NCI-H2107 (cell line): ENCODE results near the gene CIAPIN1.
A peak's percentile ranks its signal among the peaks of the same experiment; 100 is the strongest.
"Not testable (repeated sequence)": the region's sequence is repeated elsewhere in the genome, so short reads cannot be mapped to it uniquely, and the experiment has no call there.

Experiments
- DNase-seq: peaks from one replicate; lab custom pipeline; 2025; lab: John Stamatoyannopoulos, UW

Gene CIAPIN1

DNA sequence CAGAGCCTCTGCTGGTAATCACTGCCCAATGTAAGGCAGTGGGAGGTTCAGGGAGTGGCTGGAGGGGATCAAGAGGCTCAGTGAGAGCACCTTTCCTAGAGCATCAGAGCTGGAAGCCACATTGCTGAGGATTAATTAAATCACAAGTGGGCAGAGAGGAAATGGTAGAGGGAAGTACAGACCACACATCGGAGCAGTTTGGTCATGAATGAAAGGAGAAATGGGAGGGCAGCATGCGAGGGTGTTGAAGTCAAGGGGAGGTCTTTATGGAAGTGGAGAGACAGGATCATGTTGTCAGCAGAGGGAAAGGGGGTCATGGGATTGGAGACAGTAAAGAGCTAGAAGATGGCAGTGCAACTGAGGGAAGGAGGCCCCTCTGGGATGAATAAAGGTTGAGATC lies 40.3 kb downstream of the CIAPIN1 start:
- DNase-seq: no peak

DNA sequence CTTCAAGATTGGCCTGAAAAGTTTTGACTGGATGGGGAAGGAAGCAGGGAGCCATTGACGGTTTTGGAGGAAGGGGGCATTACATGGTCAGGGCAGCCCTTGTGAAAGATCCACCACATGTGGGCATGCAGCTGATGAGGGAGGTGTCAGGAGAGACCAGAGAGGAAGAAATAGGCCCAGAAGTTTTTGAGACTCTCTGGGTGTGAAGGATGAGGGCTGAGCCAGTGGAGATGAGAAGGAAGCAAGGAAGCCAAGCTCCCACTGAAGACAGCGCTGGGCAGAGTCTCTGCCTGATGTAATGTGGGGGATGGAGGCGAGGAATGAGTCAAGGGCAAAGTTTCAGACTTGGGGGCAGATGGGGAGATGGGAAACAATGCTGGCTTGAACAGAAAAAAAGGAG lies 42.1 kb downstream of the CIAPIN1 start:
- no peak for DNase-seq

- no peak for DNase-seq
Measured at GRCh38 chr16:57403965-57404817, 43.0 kb downstream of the CIAPIN1 start, which contains the start of gene CCL17. Gene CCL17, plus strand, starts transcription at chr16:57404767. Its CDS starts 9,166 bp downstream, at chr16:57413933.

GRCh38 chr16:57401943-57402640 lies 45.1 kb downstream of the CIAPIN1 start:
- no peak for DNase-seq

GRCh38 chr16:57397493-57397892 lies 49.7 kb downstream of the CIAPIN1 start:
- DNase-seq: not testable (repeated sequence)

- no peak for DNase-seq
Measured at GRCh38 chr16:57396786-57397185, 50.4 kb downstream of the CIAPIN1 start.

DNA sequence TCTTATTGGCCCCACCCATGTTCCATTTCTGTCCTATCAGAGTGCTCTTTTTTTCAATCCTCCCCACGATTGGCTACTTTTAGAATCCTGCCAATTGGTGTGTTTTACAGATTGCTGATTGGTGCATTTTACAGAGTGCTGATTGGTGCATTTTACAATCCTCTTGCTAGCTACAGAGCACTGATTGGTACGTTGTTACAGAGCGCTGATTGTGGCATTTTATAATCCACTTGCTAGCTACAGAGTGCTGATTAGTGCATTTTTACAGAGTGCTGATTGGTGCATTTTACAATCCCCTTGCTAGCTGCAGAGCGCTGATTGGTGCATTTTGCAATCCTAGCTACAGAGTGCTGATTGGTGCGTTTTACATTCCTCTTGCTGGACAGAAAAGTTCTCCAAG lies 52.2 kb downstream of the CIAPIN1 start:
- no peak for DNase-seq

DNA sequence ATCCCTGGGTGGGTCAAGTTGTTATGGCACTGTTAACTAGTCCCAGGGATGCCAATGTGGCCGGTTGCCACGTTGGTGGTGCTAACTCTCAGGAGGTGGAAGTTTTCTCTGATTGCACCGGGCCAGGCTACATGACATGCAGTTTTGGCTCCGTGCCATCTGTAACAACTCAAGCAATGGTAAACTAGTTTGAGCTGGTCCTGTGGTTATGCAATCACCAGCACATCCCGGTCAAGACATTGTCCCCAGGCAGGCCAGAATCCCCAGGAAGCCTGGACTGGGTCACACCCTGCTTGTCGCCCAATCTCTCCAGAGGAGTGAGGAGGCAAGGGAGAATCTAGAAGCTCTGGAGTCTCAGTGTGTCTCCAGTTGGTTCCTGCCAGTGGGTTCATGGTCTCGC lies 52.7 kb downstream of the CIAPIN1 start:
- no peak for DNase-seq

DNA sequence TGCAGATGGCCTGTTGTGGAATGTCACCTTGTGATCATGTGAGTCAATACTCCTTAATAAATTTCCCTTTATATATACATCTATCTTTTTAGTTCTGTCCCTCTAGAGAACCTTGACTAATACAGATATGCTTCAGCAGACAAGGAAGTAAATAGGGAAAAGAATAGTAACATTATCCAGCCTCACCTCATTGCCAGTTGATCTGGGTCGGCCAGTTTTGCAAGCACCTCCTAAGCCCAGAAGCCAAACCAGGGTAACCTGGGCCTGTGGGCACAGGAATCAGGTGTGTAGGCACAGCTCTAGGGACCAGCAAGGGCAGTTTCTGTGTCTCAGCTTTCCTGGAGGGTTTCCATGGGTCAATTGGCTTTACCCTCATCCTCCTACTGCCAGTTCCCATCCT lies 54.5 kb downstream of the CIAPIN1 start:
- no peak for DNase-seq

DNA sequence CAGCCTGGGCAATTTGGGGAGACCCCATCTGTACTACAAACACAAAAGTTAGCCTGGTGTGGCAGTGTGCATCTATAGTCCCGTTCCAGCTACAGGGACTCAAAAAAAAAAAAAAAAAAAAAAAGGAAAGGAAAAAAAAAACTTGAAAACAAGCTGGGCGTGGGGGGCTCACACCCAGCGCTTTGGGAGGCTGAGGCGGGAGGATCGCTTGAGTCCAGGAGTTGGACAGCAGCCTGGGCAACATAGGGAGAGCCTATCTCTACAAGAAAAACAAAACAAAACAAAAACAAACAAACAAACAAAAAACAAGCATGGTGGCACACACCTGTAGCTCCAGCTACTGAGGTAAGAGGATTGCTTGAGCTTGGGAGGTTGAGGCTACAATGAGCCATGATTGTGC lies 55.5 kb downstream of the CIAPIN1 start:
- no peak for DNase-seq

GRCh38 chr16:57391300-57391699 lies 55.9 kb downstream of the CIAPIN1 start:
- no peak for DNase-seq

- DNase-seq: no peak
Measured at GRCh38 chr16:57390636-57391295, 56.4 kb downstream of the CIAPIN1 start.

- no peak for DNase-seq
Measured at GRCh38 chr16:57389087-57389468, 58.1 kb downstream of the CIAPIN1 start.

GRCh38 chr16:57388359-57389086 lies 58.7 kb downstream of the CIAPIN1 start:
- no peak for DNase-seq

GRCh38 chr16:57387598-57388354 lies 59.4 kb downstream of the CIAPIN1 start:
- DNase-seq: no peak

DNA sequence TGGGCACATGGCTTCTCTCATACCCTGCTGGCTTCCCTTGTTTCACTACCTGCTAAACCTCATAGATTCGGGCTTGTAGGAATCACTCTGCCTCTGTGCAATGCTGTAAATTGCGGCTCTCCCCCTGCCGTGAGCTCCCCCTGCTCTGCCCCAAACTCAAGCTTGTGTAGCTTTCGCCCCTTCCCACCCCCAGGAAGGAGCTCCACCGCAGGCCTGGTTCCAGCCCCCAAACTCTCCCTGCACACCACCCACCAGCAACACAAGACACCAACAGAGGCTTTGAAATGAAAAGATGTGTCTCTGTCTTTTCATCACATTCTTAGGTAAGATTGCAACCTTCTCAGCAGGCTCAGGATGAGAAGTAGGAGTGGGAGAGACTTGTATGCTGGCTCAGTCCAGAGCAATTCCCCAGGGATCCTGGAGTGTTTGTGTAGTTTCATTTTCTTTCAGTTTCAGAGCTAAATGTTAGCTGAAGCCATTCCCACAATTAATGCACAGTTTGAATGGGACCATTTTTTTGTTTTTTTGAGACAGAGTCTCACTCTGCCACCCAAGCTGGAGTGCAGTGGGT lies 60.7 kb downstream of the CIAPIN1 start:
- DNase-seq: peak; percentile 59

GRCh38 chr16:57385083-57385482 lies 62.1 kb downstream of the CIAPIN1 start:
- no peak for DNase-seq

- no peak for DNase-seq
Measured at GRCh38 chr16:57384248-57385070, 62.7 kb downstream of the CIAPIN1 start.

GRCh38 chr16:57383276-57384247 lies 63.6 kb downstream of the CIAPIN1 start:
- DNase-seq: no peak
